ENCODE measurements around the gene FCN2. TPM values are rescaled to one million over a fixed set of nuclear protein-coding genes. Genes with fewer than 3 reads are reported as not detected.

Gene FCN2
- total RNA-seq, 1 donor from 2014 or later: not detected

- intact Hi-C loops (cut with micrococcal nuclease): no loop called here
Observed at GRCh38 chr9:134887686-134888602, 7.3 kb downstream of the FCN2 start.

GRCh38 chr9:134888603-134889190 is 8.1 kb downstream of the FCN2 start:
- intact Hi-C loops (cut with micrococcal nuclease): no loop called here

GRCh38 chr9:134889386-134890154 is 9.0 kb downstream of the FCN2 start:
- intact Hi-C loops (cut with micrococcal nuclease): no loop called here

- intact Hi-C loops (cut with micrococcal nuclease): no loop called here
Observed at GRCh38 chr9:134890155-134890495, 9.5 kb downstream of the FCN2 start.

- intact Hi-C loops (cut with micrococcal nuclease): no loop called here
Observed at GRCh38 chr9:134891053-134891452, 10.4 kb downstream of the FCN2 start.

GRCh38 chr9:134891713-134892112 is 11.1 kb downstream of the FCN2 start:
- intact Hi-C loops (cut with micrococcal nuclease): no loop called here

- intact Hi-C loops (cut with micrococcal nuclease): no loop called here
Observed at GRCh38 chr9:134892221-134892620, 11.6 kb downstream of the FCN2 start.

- intact Hi-C loops (cut with micrococcal nuclease): no loop called here
Observed at GRCh38 chr9:134892820-134893420, 12.3 kb downstream of the FCN2 start.

GRCh38 chr9:134894136-134894860 is 13.7 kb downstream of the FCN2 start:
- intact Hi-C loops (cut with micrococcal nuclease): no loop called here

GRCh38 chr9:134895097-134895496 is 14.5 kb downstream of the FCN2 start:
- intact Hi-C loops (cut with micrococcal nuclease): no loop called here

GRCh38 chr9:134895567-134895907 is 14.9 kb downstream of the FCN2 start:
- intact Hi-C loops (cut with micrococcal nuclease): no loop called here

- intact Hi-C loops (cut with micrococcal nuclease): no loop called here
Observed at GRCh38 chr9:134895908-134896833, 15.6 kb downstream of the FCN2 start.

- intact Hi-C loops (cut with micrococcal nuclease): no loop called here
Observed at GRCh38 chr9:134896834-134897583, 16.4 kb downstream of the FCN2 start.

GRCh38 chr9:134897584-134898170 is 17.1 kb downstream of the FCN2 start:
- intact Hi-C loops (cut with micrococcal nuclease): no loop called here

- intact Hi-C loops (cut with micrococcal nuclease): no loop called here
Observed at GRCh38 chr9:134898319-134898718, 17.7 kb downstream of the FCN2 start.

- intact Hi-C loops (cut with micrococcal nuclease): no loop called here
Observed at GRCh38 chr9:134899168-134899567, 18.6 kb downstream of the FCN2 start.

GRCh38 chr9:134899818-134900217 is 19.2 kb downstream of the FCN2 start:
- intact Hi-C loops (cut with micrococcal nuclease): no loop called here

GRCh38 chr9:134902936-134903335 is 22.3 kb downstream of the FCN2 start:
- intact Hi-C loops (cut with micrococcal nuclease): no loop called here
